Mesendoderm (in vitro differentiated cells): ENCODE results near the gene SLC29A2. TPM values are rescaled to one million over a fixed set of nuclear protein-coding genes. Genes with fewer than 3 reads are reported as not detected.

Experiments
- DNase-seq: peaks from one replicate; pipeline ENCODE4 v3.0.0; 2013
- H2AK5ac ChIP-seq: 2 replicates; pipeline ENCODE4 v1.6.1; 2013; ENCODE audit warnings: low read length, inconsistent platforms
- H2BK120ac ChIP-seq: 2 replicates; pipeline ENCODE4 v1.6.1; 2013; ENCODE audit warnings: low read depth, mild to moderate bottlenecking, low read length, moderate library complexity, mixed read lengths
- H2BK15ac ChIP-seq: replicated peaks from 2 replicates; pipeline ENCODE4 v1.6.1; 2013; ENCODE audit warnings: low read depth, mild to moderate bottlenecking, moderate library complexity
- H2BK5ac ChIP-seq: 2 replicates; pipeline ENCODE4 v1.6.1; 2013; ENCODE audit warnings: low read length, inconsistent platforms
- H3K18ac ChIP-seq: 2 replicates; pipeline ENCODE4 v1.6.1; 2013; ENCODE audit warnings: mild to moderate bottlenecking, low read length, mixed read lengths
- H3K23ac ChIP-seq: one replicate; pipeline ENCODE4 v1.6.1; 2013; ENCODE audit warnings: low read length
- H3K27ac ChIP-seq: 2 replicates; pipeline ENCODE4 v1.5.1; 2013; ENCODE audit warnings: low read depth, mild to moderate bottlenecking, inconsistent platforms, low read length, moderate library complexity
- H3K27me3 ChIP-seq: 2 replicates; pipeline ENCODE4 v1.6.1; 2013; ENCODE audit warnings: low read length, control low read depth, mild to moderate bottlenecking, inconsistent platforms; ENCODE audit not compliant: insufficient read depth, poor library complexity
- H3K36me3 ChIP-seq: 2 replicates; pipeline ENCODE4 v1.6.1; 2013; ENCODE audit warnings: low read length, inconsistent platforms; ENCODE audit not compliant: control insufficient read depth, insufficient read depth
- H3K4ac ChIP-seq: one replicate; pipeline ENCODE4 v1.6.1; 2013; ENCODE audit warnings: low read depth, mild to moderate bottlenecking, low read length, moderate library complexity
- H3K4me1 ChIP-seq: 2 replicates; pipeline ENCODE4 v1.6.1; 2013; ENCODE audit warnings: low read depth, low read length, inconsistent platforms; ENCODE audit not compliant: control insufficient read depth
- H3K4me2 ChIP-seq: 2 replicates; pipeline ENCODE4 v1.6.1; 2013; ENCODE audit warnings: low read length
- H3K4me3 ChIP-seq: 2 replicates; pipeline ENCODE4 v1.5.1; 2013; ENCODE audit warnings: mild to moderate bottlenecking, low read length
- H3K56ac ChIP-seq: one replicate; pipeline ENCODE4 v1.6.1; 2013; ENCODE audit warnings: low read length
- H3K79me1 ChIP-seq: 2 replicates; pipeline ENCODE4 v1.6.1; 2013; ENCODE audit warnings: low read length, inconsistent platforms
- H3K79me2 ChIP-seq: 2 replicates; pipeline ENCODE4 v1.6.1; 2013; ENCODE audit warnings: mild to moderate bottlenecking, low read length; ENCODE audit not compliant: control insufficient read depth, insufficient read depth
- H3K9ac ChIP-seq: 2 replicates; pipeline ENCODE4 v1.6.1; 2013; ENCODE audit warnings: low read length, inconsistent platforms
- H4K5ac ChIP-seq: one replicate; pipeline ENCODE4 v1.6.1; 2013; ENCODE audit warnings: low read length
- H4K8ac ChIP-seq: one replicate; pipeline ENCODE4 v1.6.1; 2013; ENCODE audit warnings: low read depth, mild to moderate bottlenecking, control low read depth, low read length, moderate library complexity
- WGBS: extraction: QIAGEN DNeasy Blood & Tissue Kit; methylation state at CpG from one replicate; pipeline ENCODE4 v1.1.7; 2013; ENCODE audit warnings: low lambda C conversion rate, missing lambda C conversion rate; ENCODE audit not compliant: insufficient coverage; ENCODE audit errors: extremely low coverage; 5-methylcytosine and 5-hydroxymethylcytosine counted together
- polyA plus RNA-seq, 2 experiments: library from polyadenylated mRNA; stranded (reverse); fragments of 200-250 nt; gene quantifications; one replicate each; pipeline ENCODE4 v1.2.3, GENCODE V29; 2013

Gene SLC29A2
- polyA plus RNA-seq (2013, experiment 1 of 2) = 28.3 TPM
- 29.0 TPM for polyA plus RNA-seq (2013, experiment 2 of 2)

- peak; percentile 98 for DNase-seq
- Histone ChIP-seq H3K36me3 (peaks cover 14% of the 10 kb centered on the region), H3K4me2 (peak within 1 kb of the TSS; percentile 28), H4K5ac (no peak within 1 kb of the TSS), H3K23ac (peak within 1 kb of the TSS; percentile 56), H2BK5ac (peak within 1 kb of the TSS; percentile 94), H2BK120ac (peak within 1 kb of the TSS; percentile 65), H3K18ac (peak within 1 kb of the TSS; percentile 79), H3K4me3 (peak within 1 kb of the TSS; percentile 98), H4K8ac (no peak within 1 kb of the TSS), H3K79me1 (peaks cover 19% of the 10 kb centered on the region), H3K27me3 (no peaks in the 10 kb centered on the region), H3K27ac (peak within 1 kb of the TSS; percentile 97), H3K4ac (peak within 1 kb of the TSS; percentile 77), H2AK5ac (peak within 1 kb of the TSS; percentile 86), H2BK15ac (peak within 1 kb of the TSS; percentile 14), H3K56ac (peak within 1 kb of the TSS; percentile 99), H3K4me1 (peaks cover 12% of the 10 kb centered on the region), H3K79me2 (peaks cover 17% of the 10 kb centered on the region), H3K9ac (peak within 1 kb of the TSS; percentile 98)
- no CpG with 5 or more reads among the region's 72 CpGs for WGBS
Observed at GRCh38 chr11:66371627-66372415, at the start of gene SLC29A2. Gene SLC29A2, minus strand, starts transcription at chr11:66371760. Its CDS starts 169 bp downstream, at chr11:66371591.

GRCh38 chr11:66420671-66421476 lies 49.3 kb upstream of the SLC29A2 start, which contains the start of gene NPAS4:
Gene NPAS4, plus strand, starts transcription at chr11:66421035. Its CDS starts 145 bp downstream, at chr11:66421180.
- no CpG with 5 or more reads among the region's 71 CpGs for WGBS
- Histone ChIP-seq H3K79me2 (no peaks in the 10 kb centered on the region), H3K4me1 (peaks cover 2% of the 10 kb centered on the region), H3K23ac (no peak within 1 kb of the TSS), H2AK5ac (no peak within 1 kb of the TSS), H3K36me3 (no peaks in the 10 kb centered on the region), H3K79me1 (no peaks in the 10 kb centered on the region), H4K8ac (no peak within 1 kb of the TSS), H3K27me3 (peaks cover 22% of the 10 kb centered on the region), H2BK120ac (no peak within 1 kb of the TSS), H3K9ac (no peak within 1 kb of the TSS), H4K5ac (no peak within 1 kb of the TSS), H3K4me2 (peak within 1 kb of the TSS; percentile 44), H3K27ac (no peak within 1 kb of the TSS), H3K4me3 (no peak within 1 kb of the TSS), H3K4ac (no peak within 1 kb of the TSS), H3K56ac (no peak within 1 kb of the TSS), H2BK5ac (no peak within 1 kb of the TSS), H2BK15ac (no peak within 1 kb of the TSS), H3K18ac (no peak within 1 kb of the TSS)
- DNase-seq = peak; percentile 44

- no peak overlapping the region for H2BK5ac ChIP-seq
Observed at GRCh38 chr11:66419825-66420224, 48.3 kb upstream of the SLC29A2 start.

GRCh38 chr11:66418986-66419308 lies 47.4 kb upstream of the SLC29A2 start:
- H4K8ac ChIP-seq = no peak overlapping the region
- no peaks in the 10 kb centered on the region for H3K36me3 ChIP-seq
- H3K4ac ChIP-seq = no peak overlapping the region
- H2BK5ac ChIP-seq = no peak overlapping the region
- peaks cover 2% of the 10 kb centered on the region for H3K4me1 ChIP-seq
- no peak for DNase-seq
- no peaks in the 10 kb centered on the region for H3K79me1 ChIP-seq
- no peak overlapping the region for H2AK5ac ChIP-seq
- H3K27me3 ChIP-seq = peaks cover 22% of the 10 kb centered on the region
- H3K27ac ChIP-seq = no peak overlapping the region
- H3K18ac ChIP-seq = no peak overlapping the region
- no peak overlapping the region for H2BK120ac ChIP-seq
- H3K23ac ChIP-seq = no peak overlapping the region
- H3K56ac ChIP-seq = no peak overlapping the region
- no peak overlapping the region for H3K9ac ChIP-seq
- H3K4me2 ChIP-seq = no peak overlapping the region
- no peaks in the 10 kb centered on the region for H3K79me2 ChIP-seq
- H4K5ac ChIP-seq = no peak overlapping the region
- H2BK15ac ChIP-seq = no peak overlapping the region
- WGBS = no CpG with 5 or more reads among the region's 3 CpGs
- no peak overlapping the region for H3K4me3 ChIP-seq

More at GRCh38 chr11:66419825-66420224, 48.3 kb upstream of the SLC29A2 start:
- no peak overlapping the region for H2BK120ac ChIP-seq
- H3K36me3 ChIP-seq = no peaks in the 10 kb centered on the region
- H4K8ac ChIP-seq = no peak overlapping the region
- no CpG with 5 or more reads among the region's 30 CpGs for WGBS
- H3K4me1 ChIP-seq = peaks cover 2% of the 10 kb centered on the region
- H3K18ac ChIP-seq = no peak overlapping the region
- H3K56ac ChIP-seq = no peak overlapping the region
- no peak overlapping the region for H3K23ac ChIP-seq
- H3K4me2 ChIP-seq = no peak overlapping the region
- no peak overlapping the region for H2BK15ac ChIP-seq
- no peak overlapping the region for H3K4ac ChIP-seq
- H3K79me2 ChIP-seq = no peaks in the 10 kb centered on the region
- peak; percentile 43 for DNase-seq
- H3K9ac ChIP-seq = no peak overlapping the region
- no peaks in the 10 kb centered on the region for H3K79me1 ChIP-seq
- H4K5ac ChIP-seq = no peak overlapping the region
- no peak overlapping the region for H3K4me3 ChIP-seq
- peaks cover 22% of the 10 kb centered on the region for H3K27me3 ChIP-seq
- H2AK5ac ChIP-seq = no peak overlapping the region
- H3K27ac ChIP-seq = no peak overlapping the region

GRCh38 chr11:66418168-66418985 lies 46.8 kb upstream of the SLC29A2 start:
- no peak overlapping the region for H3K4me3 ChIP-seq
- H3K23ac ChIP-seq = no peak overlapping the region
- H3K56ac ChIP-seq = no peak overlapping the region
- no peak overlapping the region for H3K4me2 ChIP-seq
- peaks cover 22% of the 10 kb centered on the region for H3K27me3 ChIP-seq
- H2AK5ac ChIP-seq = no peak overlapping the region
- no peaks in the 10 kb centered on the region for H3K79me1 ChIP-seq
- no CpG with 5 or more reads among the region's 16 CpGs for whole genome bisulfite sequencing
- no peak overlapping the region for H3K4ac ChIP-seq
- H3K18ac ChIP-seq = no peak overlapping the region
- peak; percentile 92 for DNase-seq
- no peak overlapping the region for H3K9ac ChIP-seq
- no peak overlapping the region for H4K5ac ChIP-seq
- H3K79me2 ChIP-seq = no peaks in the 10 kb centered on the region
- H2BK120ac ChIP-seq = no peak overlapping the region
- no peak overlapping the region for H3K27ac ChIP-seq
- H4K8ac ChIP-seq = no peak overlapping the region
- H3K36me3 ChIP-seq = no peaks in the 10 kb centered on the region
- no peak overlapping the region for H2BK15ac ChIP-seq
- no peak overlapping the region for H2BK5ac ChIP-seq
- H3K4me1 ChIP-seq = peaks cover 2% of the 10 kb centered on the region
